Pancreas (tissue), 10 donors: ENCODE measurements around the gene USP53. TPM values are rescaled to one million over a fixed set of nuclear protein-coding genes. Genes with fewer than 3 reads are reported as not detected.

Experiments used
- ATAC-seq, 4 donors: fragments of 200-7000 bp; cut with Tn5 transposase; one replicate each; pipeline versions ENCODE4 v1.8.0 to v1.9.1; 2020; ENCODE audit warnings: mild to moderate bottlenecking in 4 of 4, moderate library complexity in 4 of 4
- DNase-seq, 6 donors: peaks; one replicate each; pipeline ENCODE4 v3.0.0-alpha.2; 2020
- FAIRE-seq: peaks from 2 replicates; lab custom pipeline; 2012; peaks lifted over from hg19 to GRCh38; lab: Jason Lieb, UNC
- H3K27ac ChIP-seq, 4 donors: fragments of 200-600 bp; sonication (generic); 1 replicate in 3 of 4; 2 replicates in 1 of 4; pipeline versions ENCODE4 v1.5.0 to v1.8.0; 2020
- H3K27me3 ChIP-seq, 4 donors: fragments of 200-600 bp; one replicate each; pipeline ENCODE4 v1.8.0; 2021
- H3K36me3 ChIP-seq, 3 donors: fragments of 200-600 bp; sonication (generic) in 1 of 3; one replicate each; pipeline versions ENCODE4 v1.5.0 to v1.8.0; 2020 to 2021
- H3K4me1 ChIP-seq, 3 donors: fragments of 200-600 bp; one replicate each; pipeline ENCODE4 v1.8.0; 2021
- H3K4me3 ChIP-seq, 4 donors: fragments of 200-600 bp; sonication (generic) in 2 of 4; one replicate each; pipeline versions ENCODE4 v1.5.0 to v1.8.0; 2020 to 2021
- H3K9me3 ChIP-seq, 4 donors: fragments of 200-600 bp; one replicate each; pipeline ENCODE4 v1.8.0; 2021
- WGBS, 2 donors: extraction: QIAGEN DNeasy Blood & Tissue Kit; methylation state at CpG; one replicate each; pipeline ENCODE4 v1.1.7; 2013; 5-methylcytosine and 5-hydroxymethylcytosine counted together
- intact Hi-C, 3 donors: fragments of 100-400 bp; cut with DNase I; formaldehyde crosslinking; loops; one replicate each; pipeline versions ENCODE4 v1.11.1 to v1.14.2; 2022
- polyA plus RNA-seq, 2 donors: library from polyadenylated mRNA; stranded (reverse); fragments of 200-250 nt; gene quantifications; one replicate each; pipeline ENCODE4 v1.2.3, GENCODE V29; 2013
- total RNA-seq, 6 donors: library from RNA; stranded (reverse); fragmentation: NEBNext Ultra II Directional in 4 of 6; extraction: Animal tissue kit (Norgen Biotek cat#: 25700) in 4 of 6; gene quantifications; one replicate each; pipeline versions ENCODE4 v1.2.1 to v1.2.4, GENCODE V29; 2021 to 2023
- TF ChIP-seq, protein P1 (sequence below), 4 donors: fragments of 200-600 bp; sonication (generic) in 3 of 4; IDR thresholded peaks; one replicate each; pipeline versions ENCODE4 v1.5.0 to v1.8.0; 2021; ENCODE audit warnings: antibody characterized with exemption in 4 of 4
- donor health status: healthy with polysubstance abuse.
- donor health status: DM: no; HTN: no; CAD: no; lungs with moderate emphysema.
- donor health status: DM: no; HTN: no; CAD: no.
- donor health status: control.
- donor health status: control.
- donor health status: Bipolar disorder and iron deficiency.
- donor health status: DM: yes; HTN: yes; CAD: no.
- donor health status: DM: no; HTN: no; CAD: no.
- donor health status: DM: no; HTN: no; CAD: no.
- donor health status: DM: yes; HTN: yes; CAD: no.

USP53 gene
- total and polyA plus RNA-seq, 8 donors, result 11.2 to 21.2 (median 15.4) TPM

GRCh38 chr4:119231491-119231890 is 19.0 kb downstream of the USP53 start:
- ATAC-seq (no peak), DNase-seq (no peak), FAIRE-seq (no peak)
- H3K36me3 ChIP-seq, result peaks cover 0 to 8% (median 0%) of the 10 kb centered on the region in 3 donors
- H3K9me3 ChIP-seq, result no peaks in the 10 kb centered on the region
- no peaks in the 10 kb centered on the region for H3K27me3 ChIP-seq
- H3K4me3 ChIP-seq, result no peak overlapping the region
- 75 to 77% methylated on average over 3 of the region's 3 CpGs for WGBS, 2 donors
- H3K4me1 ChIP-seq, result peaks cover 6 to 19% (median 9%) of the 10 kb centered on the region in 3 donors
- TF ChIP-seq, protein P1, sequence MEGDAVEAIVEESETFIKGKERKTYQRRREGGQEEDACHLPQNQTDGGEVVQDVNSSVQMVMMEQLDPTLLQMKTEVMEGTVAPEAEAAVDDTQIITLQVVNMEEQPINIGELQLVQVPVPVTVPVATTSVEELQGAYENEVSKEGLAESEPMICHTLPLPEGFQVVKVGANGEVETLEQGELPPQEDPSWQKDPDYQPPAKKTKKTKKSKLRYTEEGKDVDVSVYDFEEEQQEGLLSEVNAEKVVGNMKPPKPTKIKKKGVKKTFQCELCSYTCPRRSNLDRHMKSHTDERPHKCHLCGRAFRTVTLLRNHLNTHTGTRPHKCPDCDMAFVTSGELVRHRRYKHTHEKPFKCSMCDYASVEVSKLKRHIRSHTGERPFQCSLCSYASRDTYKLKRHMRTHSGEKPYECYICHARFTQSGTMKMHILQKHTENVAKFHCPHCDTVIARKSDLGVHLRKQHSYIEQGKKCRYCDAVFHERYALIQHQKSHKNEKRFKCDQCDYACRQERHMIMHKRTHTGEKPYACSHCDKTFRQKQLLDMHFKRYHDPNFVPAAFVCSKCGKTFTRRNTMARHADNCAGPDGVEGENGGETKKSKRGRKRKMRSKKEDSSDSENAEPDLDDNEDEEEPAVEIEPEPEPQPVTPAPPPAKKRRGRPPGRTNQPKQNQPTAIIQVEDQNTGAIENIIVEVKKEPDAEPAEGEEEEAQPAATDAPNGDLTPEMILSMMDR (IDR thresholded peaks at IDR 0.05), result no peak
- intact Hi-C loops, result no loop called here
- H3K27ac ChIP-seq, result no peak overlapping the region

DNA sequence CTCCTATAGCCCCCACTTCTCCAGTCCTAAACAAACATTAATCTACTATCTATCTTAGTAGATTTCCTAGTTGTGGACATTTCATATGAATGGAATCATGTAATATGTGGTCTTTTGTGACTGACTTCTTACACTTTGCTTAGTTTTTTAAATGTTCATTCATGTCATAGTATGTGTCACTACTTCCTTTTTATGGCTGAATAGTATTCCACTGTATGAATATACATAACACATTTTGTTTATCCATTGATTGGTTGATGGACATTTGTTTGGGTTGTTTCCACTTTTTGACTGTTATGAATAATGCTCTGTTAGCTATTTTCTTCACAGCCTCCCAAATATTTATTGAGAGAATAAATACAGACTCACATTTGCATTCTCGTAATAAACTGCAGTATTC is 19.8 kb downstream of the USP53 start:
- WGBS, 2 donors, result 94 to 95% methylated on average over 1 of the region's 1 CpG
- no peak for DNase-seq
- intact Hi-C loops, result no loop called here
- no peak for ATAC-seq
- Histone ChIP-seq H3K9me3 (no peaks in the 10 kb centered on the region), H3K4me1 (peaks cover 6 to 19% (median 9%) of the 10 kb centered on the region in 3 donors), H3K27me3 (no peaks in the 10 kb centered on the region), H3K36me3 (peaks cover 0 to 4% (median 0%) of the 10 kb centered on the region in 3 donors), H3K4me3 (no peak overlapping the region), H3K27ac (no peak overlapping the region)
- no peak for FAIRE-seq
- TF ChIP-seq, protein P1 (IDR thresholded peaks at IDR 0.05), result no peak

GRCh38 chr4:119233191-119233590 is 20.7 kb downstream of the USP53 start:
- FAIRE-seq, result peak; percentile 75

GRCh38 chr4:119233750-119234149 is 21.2 kb downstream of the USP53 start:
- H3K36me3 ChIP-seq, result peaks cover 0 to 4% (median 0%) of the 10 kb centered on the region in 3 donors
- H3K27ac ChIP-seq, result peak overlapping the region in 1 of 4 donors; percentile 31
- intact Hi-C loops, result no loop called here
- FAIRE-seq (no peak), ATAC-seq (peak in 2 of 4 donors; percentile 46 to 51), DNase-seq (no peak)
- no peak overlapping the region for H3K4me3 ChIP-seq
- H3K27me3 ChIP-seq, result no peaks in the 10 kb centered on the region
- WGBS, 2 donors, result 50 to 57% methylated on average over 3 of the region's 3 CpGs
- H3K4me1 ChIP-seq, result peaks cover 6 to 16% (median 9%) of the 10 kb centered on the region in 3 donors
- TF ChIP-seq, protein P1 (IDR thresholded peaks at IDR 0.05), result no peak
- H3K9me3 ChIP-seq, result no peaks in the 10 kb centered on the region

More at GRCh38 chr4:119233191-119233590, 20.7 kb downstream of the USP53 start:
- H3K27me3 ChIP-seq, result no peaks in the 10 kb centered on the region
- ATAC-seq, result peak in 2 of 4 donors; percentile 28 to 46
- peaks cover 6 to 16% (median 9%) of the 10 kb centered on the region in 3 donors for H3K4me1 ChIP-seq
- intact Hi-C loops, result no loop called here
- no peak overlapping the region for H3K4me3 ChIP-seq
- peak overlapping the region in 1 of 4 donors; percentile 31 for H3K27ac ChIP-seq
- H3K36me3 ChIP-seq, result peaks cover 0 to 4% (median 0%) of the 10 kb centered on the region in 3 donors
- H3K9me3 ChIP-seq, result no peaks in the 10 kb centered on the region
- TF ChIP-seq, protein P1 (IDR thresholded peaks at IDR 0.05), result no peak
- no peak for DNase-seq

DNA sequence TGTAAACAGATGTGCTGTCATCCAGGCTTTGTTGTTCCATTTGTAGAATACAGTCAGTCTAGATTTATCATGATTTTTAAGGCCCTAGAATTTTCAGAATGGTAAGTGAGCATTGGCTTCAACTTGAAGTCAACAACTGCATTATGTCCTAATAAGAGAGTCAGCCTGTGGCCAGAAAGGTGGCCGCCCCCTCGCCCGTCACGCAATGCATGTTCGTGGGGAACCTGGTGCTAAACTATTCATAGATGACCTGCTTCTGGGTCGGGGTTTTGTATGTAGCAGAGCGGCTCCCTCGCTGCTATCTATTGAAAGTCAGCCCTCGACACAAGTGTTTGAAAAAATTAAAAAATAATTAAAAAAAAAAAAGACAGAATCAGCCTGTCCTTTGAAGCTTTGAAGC is 24.7 kb downstream of the USP53 start:
- peaks cover 6 to 16% (median 9%) of the 10 kb centered on the region in 3 donors for H3K4me1 ChIP-seq
- H3K4me3 ChIP-seq, result no peak overlapping the region
- peaks cover 0 to 4% (median 0%) of the 10 kb centered on the region in 3 donors for H3K36me3 ChIP-seq
- H3K27ac ChIP-seq, result no peak overlapping the region
- ATAC-seq (no peak), FAIRE-seq (no peak), DNase-seq (no peak)
- no peaks in the 10 kb centered on the region for H3K9me3 ChIP-seq
- TF ChIP-seq, protein P1 (IDR thresholded peaks at IDR 0.05), result no peak
- intact Hi-C loops, result no loop called here
- no peaks in the 10 kb centered on the region for H3K27me3 ChIP-seq
- WGBS, 2 donors, result 97 to 98% methylated on average over 9 of the region's 9 CpGs
